ENCODE results near the gene NEK6.

NEK6 gene

DNA sequence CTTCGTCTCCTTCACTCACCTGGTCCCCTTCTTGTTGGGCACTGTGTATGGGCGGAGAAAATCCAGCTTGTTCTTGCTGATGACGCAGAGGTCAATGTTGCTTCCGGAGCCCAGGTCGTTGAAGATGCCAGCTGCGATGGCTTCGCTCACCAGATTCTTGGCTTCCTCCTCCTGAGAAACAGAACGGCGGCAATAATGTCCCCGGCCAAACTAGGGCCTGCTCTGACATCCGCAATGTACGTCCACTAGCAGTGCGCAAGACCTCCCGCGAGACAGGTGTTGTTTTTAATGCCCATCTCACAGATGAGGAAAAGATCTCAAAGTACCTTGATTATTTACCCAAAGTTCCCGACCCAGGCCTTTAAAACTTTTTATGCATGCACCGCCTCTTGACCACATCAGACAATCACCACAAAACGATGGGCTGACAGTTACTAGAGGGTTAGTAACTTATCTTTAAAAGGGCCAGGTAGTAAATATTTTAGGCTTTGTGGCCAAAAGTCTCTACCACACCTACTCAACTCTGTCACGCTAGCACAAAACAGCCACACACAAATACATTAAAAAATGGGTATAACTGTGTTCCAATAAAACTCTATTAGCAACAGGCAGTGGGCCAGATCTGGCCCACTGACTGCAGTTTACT is 99.1 kb downstream of the NEK6 start:
- no peak for TF ChIP-seq FOXP2 (optimal IDR thresholded peaks at IDR 0.05; ENCODE audit: borderline replicate concordance, extremely low read depth, extremely low read length, insufficient read depth)

DNA sequence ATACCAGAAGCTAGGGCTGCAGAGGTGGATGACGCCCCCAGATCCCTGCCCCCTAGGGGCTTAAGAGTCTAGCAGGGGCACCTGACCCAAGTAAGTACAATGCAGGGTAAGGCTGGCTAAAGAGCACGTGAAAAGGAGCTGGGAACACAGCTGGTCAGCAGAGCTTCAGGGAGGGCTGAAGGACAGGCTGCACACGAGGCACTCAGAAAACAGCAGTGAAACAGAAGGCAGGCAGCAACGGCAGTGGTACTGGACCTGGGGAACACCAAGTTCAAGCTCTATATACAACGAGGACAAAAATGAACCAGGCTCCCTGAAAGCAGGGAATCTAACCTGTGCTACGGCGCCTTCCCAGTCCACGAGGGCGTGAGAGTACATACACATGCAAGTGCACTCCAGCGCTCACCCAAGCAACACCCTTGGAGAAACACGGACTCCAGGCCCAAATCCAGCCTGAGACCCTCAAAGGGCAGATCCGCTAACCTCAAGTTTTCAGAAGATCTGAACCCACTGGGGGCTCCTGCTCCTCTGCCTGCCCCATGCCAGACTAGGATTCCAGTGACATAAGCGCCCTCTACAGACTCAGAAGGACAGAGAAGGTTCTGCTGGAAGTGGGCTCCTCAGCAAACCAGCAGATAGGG is 100.1 kb downstream of the NEK6 start:
- TF ChIP-seq FOXP2 (optimal IDR thresholded peaks at IDR 0.05; ENCODE audit: borderline replicate concordance, extremely low read depth, extremely low read length, insufficient read depth) (no peak), TAF1 (IDR thresholded peaks at IDR 0.05; ENCODE audit: borderline replicate concordance, insufficient read depth, low read length) (no peak)

DNA sequence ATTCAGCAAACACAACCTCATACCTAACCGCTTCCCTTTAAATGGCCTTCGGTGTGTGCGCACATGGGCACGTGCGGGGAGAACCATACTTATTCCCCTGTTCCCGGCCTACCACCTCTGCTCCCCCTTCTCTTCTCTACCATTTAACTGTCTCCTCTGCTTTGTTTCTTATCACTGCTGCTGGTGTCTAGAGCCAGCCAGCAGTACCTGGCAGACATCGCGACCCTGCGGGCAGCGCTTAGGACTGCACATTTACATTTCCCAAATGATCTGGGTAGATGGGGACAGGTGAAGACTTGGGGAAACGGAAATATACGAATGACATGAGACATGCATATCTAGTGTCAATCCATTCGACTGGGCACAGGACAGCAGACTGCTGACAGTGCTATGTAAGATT is 100.9 kb downstream of the NEK6 start:
- TF ChIP-seq, protein P1, sequence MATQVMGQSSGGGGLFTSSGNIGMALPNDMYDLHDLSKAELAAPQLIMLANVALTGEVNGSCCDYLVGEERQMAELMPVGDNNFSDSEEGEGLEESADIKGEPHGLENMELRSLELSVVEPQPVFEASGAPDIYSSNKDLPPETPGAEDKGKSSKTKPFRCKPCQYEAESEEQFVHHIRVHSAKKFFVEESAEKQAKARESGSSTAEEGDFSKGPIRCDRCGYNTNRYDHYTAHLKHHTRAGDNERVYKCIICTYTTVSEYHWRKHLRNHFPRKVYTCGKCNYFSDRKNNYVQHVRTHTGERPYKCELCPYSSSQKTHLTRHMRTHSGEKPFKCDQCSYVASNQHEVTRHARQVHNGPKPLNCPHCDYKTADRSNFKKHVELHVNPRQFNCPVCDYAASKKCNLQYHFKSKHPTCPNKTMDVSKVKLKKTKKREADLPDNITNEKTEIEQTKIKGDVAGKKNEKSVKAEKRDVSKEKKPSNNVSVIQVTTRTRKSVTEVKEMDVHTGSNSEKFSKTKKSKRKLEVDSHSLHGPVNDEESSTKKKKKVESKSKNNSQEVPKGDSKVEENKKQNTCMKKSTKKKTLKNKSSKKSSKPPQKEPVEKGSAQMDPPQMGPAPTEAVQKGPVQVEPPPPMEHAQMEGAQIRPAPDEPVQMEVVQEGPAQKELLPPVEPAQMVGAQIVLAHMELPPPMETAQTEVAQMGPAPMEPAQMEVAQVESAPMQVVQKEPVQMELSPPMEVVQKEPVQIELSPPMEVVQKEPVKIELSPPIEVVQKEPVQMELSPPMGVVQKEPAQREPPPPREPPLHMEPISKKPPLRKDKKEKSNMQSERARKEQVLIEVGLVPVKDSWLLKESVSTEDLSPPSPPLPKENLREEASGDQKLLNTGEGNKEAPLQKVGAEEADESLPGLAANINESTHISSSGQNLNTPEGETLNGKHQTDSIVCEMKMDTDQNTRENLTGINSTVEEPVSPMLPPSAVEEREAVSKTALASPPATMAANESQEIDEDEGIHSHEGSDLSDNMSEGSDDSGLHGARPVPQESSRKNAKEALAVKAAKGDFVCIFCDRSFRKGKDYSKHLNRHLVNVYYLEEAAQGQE (IDR thresholded peaks at IDR 0.05; ENCODE audit: insufficient read depth in 1 of 2, low read depth in 2 of 2, low read length in 2 of 2), result no peak

- TF ChIP-seq, protein P1 (IDR thresholded peaks at IDR 0.05; ENCODE audit: insufficient read depth in 1 of 2, low read depth in 2 of 2, low read length in 2 of 2), result no peak
- TF ChIP-seq POLR2AphosphoS5 (IDR thresholded peaks at IDR 0.05; ENCODE audit: low read depth, low read length) (no peak), SIN3A (IDR thresholded peaks at IDR 0.05; ENCODE audit: borderline replicate concordance, insufficient read depth, low read length) (no peak), FOXP2 (optimal IDR thresholded peaks at IDR 0.05; ENCODE audit: borderline replicate concordance, extremely low read depth, extremely low read length, insufficient read depth) (no peak), TAF1 (IDR thresholded peaks at IDR 0.05; ENCODE audit: borderline replicate concordance, insufficient read depth, low read length) (no peak)
These were observed 101.7 kb downstream of the NEK6 start for GRCh38 chr9:124359426-124359825.

DNA sequence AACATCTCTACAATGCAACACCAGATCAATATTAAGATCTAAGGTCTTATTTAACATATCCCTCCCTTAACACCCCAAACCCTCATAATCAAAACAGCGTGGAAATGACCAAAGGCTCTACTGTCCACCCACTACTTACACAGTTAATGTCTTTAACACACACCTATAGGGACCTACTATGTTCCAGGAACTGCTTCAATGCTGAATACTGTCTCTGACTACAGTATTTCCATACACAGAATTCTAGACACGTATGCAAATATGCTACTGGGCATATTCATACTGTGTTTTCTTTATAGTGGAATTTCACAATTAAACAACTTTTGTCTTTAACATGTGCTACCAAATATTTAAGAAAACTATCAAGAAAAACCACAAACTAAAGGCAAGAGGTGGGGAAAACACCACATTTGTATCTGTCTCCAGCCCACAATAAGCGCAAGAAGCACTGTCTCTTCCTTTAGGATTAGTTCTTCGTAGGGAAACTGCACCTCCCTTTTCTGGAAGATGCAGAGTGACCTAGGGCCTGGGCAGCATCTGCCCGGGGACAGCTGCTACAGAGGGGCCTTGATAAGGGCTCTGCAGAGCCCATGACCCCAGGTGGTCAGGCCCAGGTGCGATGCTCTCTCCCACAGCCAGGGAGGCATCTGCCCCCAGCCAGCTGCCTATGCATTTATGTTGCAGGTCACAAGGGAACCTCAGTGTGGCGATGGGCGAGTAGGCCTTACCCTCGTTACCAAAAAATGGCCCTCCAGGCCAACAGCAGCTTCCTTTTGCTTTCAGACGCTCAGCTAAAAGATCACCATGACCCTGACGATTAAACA is 102.3 kb downstream of the NEK6 start:
- TF ChIP-seq TAF1 (IDR thresholded peaks at IDR 0.05; ENCODE audit: borderline replicate concordance, insufficient read depth, low read length) (no peak), POLR2AphosphoS5 (IDR thresholded peaks at IDR 0.05; ENCODE audit: low read depth, low read length) (no peak), FOXP2 (optimal IDR thresholded peaks at IDR 0.05; ENCODE audit: borderline replicate concordance, extremely low read depth, extremely low read length, insufficient read depth) (no peak), SIN3A (IDR thresholded peaks at IDR 0.05; ENCODE audit: borderline replicate concordance, insufficient read depth, low read length) (no peak)
- TF ChIP-seq, protein P1 (IDR thresholded peaks at IDR 0.05; ENCODE audit: insufficient read depth in 1 of 2, low read depth in 2 of 2, low read length in 2 of 2), result no peak

DNA sequence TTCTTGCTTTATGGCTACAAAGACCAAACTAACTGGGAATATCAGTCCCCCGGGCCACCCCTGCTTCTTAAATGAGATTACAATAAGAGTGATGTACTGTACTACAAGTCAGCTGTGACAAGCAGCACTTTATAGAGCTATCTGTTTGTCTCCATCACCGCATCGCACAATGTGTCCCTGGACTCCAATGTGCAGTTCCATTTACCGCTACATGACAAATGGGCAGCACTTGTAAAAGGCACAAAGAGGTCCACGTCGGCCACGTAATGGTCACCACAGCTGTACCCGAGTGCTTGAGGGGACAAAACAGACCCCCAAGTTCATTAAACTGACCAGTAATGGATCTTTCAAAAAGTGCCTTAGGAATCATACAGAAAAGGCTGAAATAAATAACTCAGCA is 103.4 kb downstream of the NEK6 start:
- TF ChIP-seq TAF1 (IDR thresholded peaks at IDR 0.05; ENCODE audit: borderline replicate concordance, insufficient read depth, low read length) (no peak), FOXP2 (optimal IDR thresholded peaks at IDR 0.05; ENCODE audit: borderline replicate concordance, extremely low read depth, extremely low read length, insufficient read depth) (no peak), SIN3A (IDR thresholded peaks at IDR 0.05; ENCODE audit: borderline replicate concordance, insufficient read depth, low read length) (no peak), POLR2AphosphoS5 (IDR thresholded peaks at IDR 0.05; ENCODE audit: low read depth, low read length) (no peak)
- TF ChIP-seq, protein P1 (IDR thresholded peaks at IDR 0.05; ENCODE audit: insufficient read depth in 1 of 2, low read depth in 2 of 2, low read length in 2 of 2), result no peak

Measured in PFSK-1 (cell line).